Esophagus squamous epithelium (tissue), 4 donors: Measurements from ENCODE around the gene CIB4.

ENCODE experiments used
- CTCF ChIP-seq, 6 experiments: fragments of 450-650 bp in 4 of 6; fragments of 200-600 bp in 2 of 6; sonication (generic) in 2 of 6; IDR thresholded peaks; one replicate each; pipeline ENCODE4 v1.5.1; 2016 to 2019; ENCODE audit warnings: antibody characterized with exemption in 6 of 6, mild to moderate bottlenecking in 4 of 6, moderate library complexity in 4 of 6
- POLR2A ChIP-seq, 4 donors: fragments of 450-650 bp; IDR thresholded peaks; one replicate each; pipeline ENCODE4 v1.6.1; 2017; ENCODE audit warnings: antibody characterized with exemption in 4 of 4, mild to moderate bottlenecking in 4 of 4, moderate library complexity in 3 of 4

DNA sequence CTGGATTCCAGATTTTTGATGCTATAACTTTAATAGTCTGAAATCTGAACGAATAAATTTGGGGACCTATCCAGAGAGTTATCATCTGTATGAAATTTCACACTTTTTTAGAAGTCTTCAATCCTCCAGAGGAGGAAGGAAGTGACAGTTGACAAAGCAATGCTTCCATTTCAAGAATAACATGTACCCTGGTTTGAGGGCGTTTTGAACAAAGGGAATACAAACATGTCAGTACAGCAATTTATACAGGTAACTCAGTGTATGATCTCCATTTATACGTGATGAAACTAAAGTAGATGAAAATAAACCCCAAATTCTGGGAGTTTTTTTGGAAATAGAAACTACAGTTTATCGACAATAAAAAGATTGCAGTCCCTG is 42.2 kb downstream of the CIB4 start:
- no peak for TF ChIP-seq POLR2A (IDR thresholded peaks at IDR 0.05)
- no peak for TF ChIP-seq CTCF (IDR thresholded peaks at IDR 0.05)
